UCSD-AML1 (cell line): ENCODE results near the gene BCAR3.
"Not testable (repeated sequence)": the region's sequence is repeated elsewhere in the genome, so short reads cannot be mapped to it uniquely, and the experiment has no call there.

Experiments
- DNase-seq: peaks from one replicate; lab custom pipeline; 2025; ENCODE audit not compliant: unreplicated experiment; lab: John Stamatoyannopoulos, UW

Gene BCAR3

GRCh38 chr1:93707956-93708355 is 26.3 kb upstream of the BCAR3 start:
- no peak for DNase-seq

- DNase-seq, result no peak
Observed at GRCh38 chr1:93705892-93706500, 24.4 kb upstream of the BCAR3 start.

- DNase-seq, result no peak
Observed at GRCh38 chr1:93704052-93704451, 22.4 kb upstream of the BCAR3 start.

- no peak for DNase-seq
Observed at GRCh38 chr1:93703643-93704042, 22.0 kb upstream of the BCAR3 start.

GRCh38 chr1:93702828-93703183 is 21.2 kb upstream of the BCAR3 start:
- no peak for DNase-seq

- DNase-seq, result no peak
Observed at GRCh38 chr1:93702111-93702827, 20.6 kb upstream of the BCAR3 start.

GRCh38 chr1:93701629-93702028 is 20.0 kb upstream of the BCAR3 start:
- DNase-seq, result no peak

GRCh38 chr1:93700532-93701469 is 19.2 kb upstream of the BCAR3 start:
- no peak for DNase-seq

- no peak for DNase-seq
Observed at GRCh38 chr1:93699503-93700168, 18.0 kb upstream of the BCAR3 start.

- no peak for DNase-seq
Observed at GRCh38 chr1:93699049-93699384, 17.4 kb upstream of the BCAR3 start.

- DNase-seq, result no peak
Observed at GRCh38 chr1:93698329-93699048, 16.9 kb upstream of the BCAR3 start.

GRCh38 chr1:93697566-93697965 is 15.9 kb upstream of the BCAR3 start:
- DNase-seq, result not testable (repeated sequence)

- DNase-seq, result no peak
Observed at GRCh38 chr1:93695411-93696005, 13.9 kb upstream of the BCAR3 start.

GRCh38 chr1:93694819-93695218 is 13.2 kb upstream of the BCAR3 start:
- DNase-seq, result no peak

GRCh38 chr1:93694039-93694438 is 12.4 kb upstream of the BCAR3 start:
- no peak for DNase-seq

GRCh38 chr1:93692983-93693591 is 11.4 kb upstream of the BCAR3 start:
- no peak for DNase-seq

- DNase-seq, result no peak
Observed at GRCh38 chr1:93692451-93692861, 10.8 kb upstream of the BCAR3 start.

GRCh38 chr1:93692026-93692425 is 10.4 kb upstream of the BCAR3 start:
- no peak for DNase-seq

- DNase-seq, result no peak
Observed at GRCh38 chr1:93690921-93691789, 9.5 kb upstream of the BCAR3 start.
